NCI-H69 (cell line): ENCODE measurements around the gene SYN1.
"Not testable (repeated sequence)": the region's sequence is repeated elsewhere in the genome, so short reads cannot be mapped to it uniquely, and the experiment has no call there.

Experiments
- DNase-seq: peaks from one replicate; lab custom pipeline; 2025; lab: John Stamatoyannopoulos, UW

Gene SYN1

DNA sequence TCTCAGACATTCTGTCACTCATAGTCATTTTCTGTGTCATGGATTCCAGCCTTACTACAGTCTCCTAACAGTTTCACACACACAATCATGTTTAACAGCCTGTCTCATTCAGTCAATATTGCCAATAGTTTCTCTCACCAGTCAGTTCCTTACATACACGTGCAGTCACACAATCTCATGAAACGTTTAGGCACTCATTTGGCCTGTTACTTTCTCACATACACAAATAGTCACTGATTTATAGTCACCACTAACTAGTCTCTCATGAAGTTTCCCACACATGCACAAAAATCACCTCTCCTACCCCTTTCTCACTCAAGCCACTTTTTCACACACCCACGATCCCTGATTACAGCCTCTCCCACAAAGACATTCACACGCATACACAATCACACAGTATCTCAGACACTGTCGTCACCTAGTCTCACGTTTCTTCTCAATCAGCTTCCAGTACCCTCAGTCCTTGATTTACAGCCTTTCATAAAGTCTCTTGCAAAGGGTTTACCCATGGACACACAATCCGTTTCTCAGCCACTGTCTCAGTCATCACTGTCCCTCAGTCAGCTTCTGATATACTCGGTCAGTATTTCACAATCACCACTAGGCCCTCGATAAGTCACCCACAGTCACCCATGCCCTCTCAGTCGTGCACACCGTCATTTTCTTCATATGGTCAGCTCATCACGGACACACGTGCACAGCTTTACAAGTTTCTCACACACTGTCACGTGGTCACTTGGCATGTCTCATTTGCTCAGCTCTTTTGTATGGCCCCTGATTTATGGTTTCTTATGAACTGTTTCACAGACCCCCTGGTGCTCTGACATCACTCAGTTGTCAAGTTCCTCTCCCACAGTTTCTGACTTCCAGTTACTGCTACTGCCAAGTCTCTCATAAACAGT is 14.3 kb upstream of the SYN1 start:
- DNase-seq: no peak

DNA sequence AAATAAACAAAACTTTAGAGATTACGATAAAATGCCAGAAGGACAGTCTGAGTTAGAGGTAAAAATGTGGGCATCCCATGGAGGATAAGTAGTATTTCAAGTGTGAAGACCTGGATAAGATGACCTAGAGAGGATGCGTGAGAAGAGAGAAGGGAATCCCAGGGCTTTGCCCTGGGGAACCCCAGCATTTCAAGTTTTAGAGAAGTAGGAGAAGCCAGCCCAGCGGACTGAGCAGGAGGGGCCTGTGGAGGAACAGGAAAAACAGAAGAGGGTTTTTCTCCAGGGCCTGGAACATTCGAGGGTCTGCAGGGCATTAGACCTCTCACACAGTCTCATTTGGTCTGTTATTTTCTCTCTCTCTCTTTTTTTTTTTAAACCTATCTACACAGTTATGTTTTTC is 13.0 kb upstream of the SYN1 start:
- DNase-seq: no peak

DNA sequence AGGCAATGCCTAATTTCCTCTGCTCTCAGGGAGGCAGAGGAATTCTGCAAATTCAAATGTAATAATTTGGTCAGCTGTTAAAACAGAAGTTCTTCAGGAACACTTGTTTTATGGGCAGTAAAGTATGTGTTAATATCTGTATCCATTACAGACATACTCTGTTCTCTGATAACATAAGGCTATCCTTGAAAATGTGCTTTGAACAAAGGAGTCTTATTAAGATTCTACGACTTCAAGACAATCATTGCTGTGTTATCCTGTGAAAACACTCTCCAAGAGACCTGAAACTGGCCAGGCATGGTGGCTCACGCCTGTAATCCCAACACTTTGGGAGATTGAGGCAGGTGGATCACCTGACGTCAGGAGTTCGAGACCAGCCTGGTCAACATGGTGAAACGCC is 12.0 kb upstream of the SYN1 start:
- no peak for DNase-seq

DNA sequence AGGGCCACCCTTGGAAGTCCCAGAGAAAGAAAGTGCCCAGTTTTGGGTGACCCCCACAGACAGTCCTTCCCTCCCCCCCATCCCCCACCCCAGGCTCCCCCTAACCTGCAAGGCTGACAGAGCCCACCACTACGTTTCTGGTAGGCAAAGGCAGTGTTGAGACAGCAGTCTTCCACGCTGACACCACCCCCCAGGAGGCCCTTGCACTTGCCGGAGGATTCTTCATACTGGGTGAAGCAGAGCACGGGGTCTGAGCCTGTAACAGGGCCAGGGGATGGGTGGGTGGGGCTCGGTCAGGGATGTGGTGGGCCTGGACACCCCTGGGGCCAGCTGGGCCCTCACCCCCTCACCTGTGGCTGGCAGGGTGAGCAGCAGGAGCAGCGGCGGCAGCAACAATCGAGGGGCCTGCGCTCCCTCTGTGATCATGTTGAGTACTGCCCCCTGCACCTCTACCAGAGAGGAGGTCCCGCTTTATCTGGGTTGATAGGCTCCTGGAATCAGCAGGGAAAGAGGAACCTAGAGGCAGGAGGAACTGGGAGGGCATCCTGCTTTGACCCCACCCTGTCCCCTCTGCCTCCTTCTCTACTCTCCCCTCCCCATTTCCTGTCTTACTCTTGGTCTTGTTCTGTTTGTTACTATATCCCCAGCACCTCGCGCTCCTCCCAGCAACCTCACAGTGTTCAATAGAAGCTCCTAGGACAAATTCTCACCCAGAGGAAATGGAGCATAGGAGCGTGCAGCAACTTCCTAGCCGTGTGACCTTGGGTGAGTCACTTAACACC is 10.0 kb upstream of the SYN1 start, which contains the start of gene CFP:
CFP (minus strand) TSS at position 512 of the 782 bp plus-strand sequence; CDS start at position 426, 86 bp downstream.
- no peak for DNase-seq

DNA sequence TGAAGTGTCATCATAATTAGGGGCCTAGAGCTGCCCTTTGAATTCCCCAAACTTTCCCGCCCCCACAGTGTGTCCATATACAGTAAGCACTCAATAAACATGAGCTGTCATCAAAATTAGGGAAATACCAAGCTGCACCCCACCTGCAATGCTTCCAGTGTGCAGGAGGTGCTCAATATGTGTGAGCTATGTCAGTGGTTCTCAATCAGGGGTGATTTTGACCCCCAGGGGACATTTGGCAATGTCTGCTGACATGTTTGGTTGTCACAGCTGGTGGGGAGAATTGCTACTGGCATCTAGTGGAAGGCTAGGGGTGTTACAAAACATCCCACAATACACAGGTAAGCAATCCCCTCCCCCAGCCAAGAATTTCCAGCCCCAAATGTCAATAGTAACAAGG is 9.3 kb upstream of the SYN1 start:
- peak; percentile 26 for DNase-seq

DNA sequence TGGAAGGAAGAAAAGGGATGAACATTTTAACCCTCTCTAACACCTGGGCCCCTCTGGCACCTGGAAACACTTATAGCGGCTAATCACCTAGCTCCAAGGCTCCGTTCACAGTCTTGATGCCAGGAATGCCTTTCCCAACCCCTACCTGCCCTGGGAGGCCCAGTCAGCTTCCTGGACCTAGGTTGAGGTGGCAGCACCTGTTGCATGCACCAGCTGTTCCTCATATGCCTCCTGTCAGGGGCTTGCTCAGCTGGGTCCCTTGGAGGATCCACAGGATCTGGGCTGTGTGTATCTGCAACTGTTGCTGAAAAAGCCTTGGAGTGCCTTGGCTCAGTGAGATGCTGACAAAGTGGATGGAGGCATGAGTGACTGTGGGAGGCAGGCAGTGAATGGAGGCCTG is 5.7 kb upstream of the SYN1 start:
- peak; percentile 6 for DNase-seq

DNA sequence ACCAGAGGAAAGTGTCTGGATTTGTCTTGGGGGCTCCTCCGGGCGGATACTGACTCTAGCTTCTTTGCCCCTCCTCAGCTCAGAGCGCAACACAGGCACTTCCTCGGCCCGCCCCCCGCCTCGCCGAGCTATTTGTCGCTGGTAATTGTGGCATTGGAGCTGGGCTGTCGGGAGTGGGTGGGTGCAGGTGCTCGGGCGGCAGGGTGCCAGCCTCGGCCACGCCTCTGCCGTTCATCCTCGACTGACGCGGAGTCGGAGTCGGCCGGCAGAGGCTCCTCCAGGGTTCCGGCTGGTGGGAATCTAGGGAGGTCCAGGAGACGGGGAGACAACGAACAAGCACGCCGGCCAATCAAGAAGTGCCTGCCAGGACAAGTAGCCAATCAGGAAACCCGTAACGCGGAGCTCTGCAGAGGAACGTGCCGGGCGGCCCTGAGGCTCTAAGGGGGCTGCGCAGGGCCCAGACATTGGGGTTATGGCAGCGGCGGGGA is 3.9 kb upstream of the SYN1 start:
- peak; percentile 94 for DNase-seq

DNA sequence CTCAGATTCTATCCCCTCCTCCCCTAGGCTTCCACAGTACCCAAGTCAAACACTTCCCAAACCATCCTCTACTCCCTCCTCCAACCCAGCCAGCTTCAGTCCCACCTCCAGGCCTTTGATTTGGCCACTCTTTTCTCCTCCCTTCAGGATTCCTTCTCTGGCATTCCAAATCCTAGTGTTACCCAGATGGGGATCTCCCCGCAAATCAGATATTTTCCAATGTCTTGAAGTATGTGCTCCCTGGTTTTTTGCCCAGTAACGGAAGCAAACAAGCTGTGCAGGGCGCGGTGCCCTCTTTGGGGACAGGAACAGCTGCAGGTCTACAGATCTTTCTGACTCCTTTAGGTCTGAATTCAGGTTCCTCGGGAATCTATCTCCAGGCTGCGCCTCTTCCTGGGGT is 2.2 kb upstream of the SYN1 start:
- DNase-seq: no peak

DNA sequence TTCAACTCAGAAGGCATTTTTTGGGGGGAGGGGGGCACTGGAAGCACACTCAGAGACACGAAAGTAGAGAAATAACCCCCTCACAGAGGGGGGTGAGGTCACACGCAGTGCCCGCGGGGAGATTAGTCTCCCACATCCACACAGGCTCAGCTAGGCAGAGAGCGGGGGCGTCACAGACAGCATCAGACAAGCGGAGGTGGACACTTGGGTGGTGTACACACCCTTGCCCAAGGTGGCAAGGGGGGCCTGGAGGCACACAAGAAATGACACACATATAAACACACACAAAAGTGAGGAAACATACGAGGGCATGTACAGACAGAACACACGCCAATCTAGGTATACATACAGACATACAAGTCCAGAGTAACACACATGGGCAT is 637 bp upstream of the SYN1 start:
- DNase-seq: no peak

DNA sequence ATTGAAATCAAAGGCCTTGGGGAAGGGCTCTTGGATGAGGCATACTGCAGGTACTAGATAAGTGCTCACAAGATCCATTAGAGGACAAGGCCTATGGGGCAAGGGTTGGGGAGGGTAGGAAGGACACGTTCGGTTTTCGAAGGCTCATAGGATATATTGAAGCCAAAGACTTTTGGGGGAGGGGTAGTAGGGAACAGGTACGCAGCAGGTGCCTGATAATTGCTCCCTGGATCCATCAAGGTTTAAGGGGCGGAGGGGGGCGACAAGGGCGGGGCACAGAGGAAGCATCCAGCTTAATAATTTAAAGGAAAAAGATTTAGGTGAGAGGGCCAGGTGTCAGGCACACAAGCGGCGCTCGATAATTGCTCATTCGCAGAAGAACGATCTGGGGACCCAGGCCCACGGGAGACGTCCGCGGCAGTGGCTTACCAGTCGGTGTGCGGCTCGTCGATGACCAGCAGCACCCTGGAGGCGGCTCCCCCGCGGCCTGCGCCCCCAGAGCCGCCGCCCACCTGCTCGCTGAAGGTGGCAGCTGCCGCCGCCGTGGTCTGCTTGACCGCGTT is 653 bp downstream of the SYN1 start:
- DNase-seq: no peak

DNA sequence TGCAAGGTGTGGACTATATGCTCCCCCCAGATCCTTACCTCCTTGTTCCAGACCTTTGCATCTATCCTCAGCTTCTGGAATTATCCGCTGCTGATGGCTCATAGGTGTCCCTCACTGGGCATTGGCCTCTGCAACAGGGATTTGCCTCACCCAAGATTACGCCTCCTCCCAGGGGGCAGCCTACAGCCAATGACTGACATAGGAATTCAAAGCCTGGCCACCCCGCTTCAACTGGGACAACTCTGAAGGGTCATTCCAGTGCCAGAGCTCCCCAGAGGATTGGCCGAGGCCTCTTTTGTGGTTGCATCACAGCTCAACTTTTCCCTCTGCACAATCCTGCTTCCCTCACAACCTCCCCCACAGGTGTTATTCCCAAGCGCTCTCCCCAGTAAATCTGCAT is 5.0 kb downstream of the SYN1 start:
- DNase-seq: no peak

DNA sequence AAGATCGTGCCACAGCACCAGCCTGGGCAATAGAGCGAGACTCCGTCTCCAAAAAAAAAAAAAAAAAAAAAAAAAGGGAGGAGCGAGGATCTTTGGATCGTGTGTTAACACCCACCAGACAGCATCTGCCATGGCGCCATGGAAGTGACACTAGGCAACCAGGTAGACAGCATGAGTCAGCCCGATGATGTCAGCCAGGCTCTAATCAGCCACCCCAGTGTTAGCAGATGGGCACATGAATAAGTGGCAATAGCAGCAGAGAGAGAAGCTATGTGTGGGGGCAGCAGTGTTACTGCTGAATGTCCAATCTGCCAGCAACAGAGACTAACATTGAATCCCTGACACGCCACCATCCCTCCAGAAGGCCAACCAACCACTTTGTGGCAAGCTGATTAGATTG is 6.6 kb downstream of the SYN1 start:
- DNase-seq: peak; percentile 68

DNA sequence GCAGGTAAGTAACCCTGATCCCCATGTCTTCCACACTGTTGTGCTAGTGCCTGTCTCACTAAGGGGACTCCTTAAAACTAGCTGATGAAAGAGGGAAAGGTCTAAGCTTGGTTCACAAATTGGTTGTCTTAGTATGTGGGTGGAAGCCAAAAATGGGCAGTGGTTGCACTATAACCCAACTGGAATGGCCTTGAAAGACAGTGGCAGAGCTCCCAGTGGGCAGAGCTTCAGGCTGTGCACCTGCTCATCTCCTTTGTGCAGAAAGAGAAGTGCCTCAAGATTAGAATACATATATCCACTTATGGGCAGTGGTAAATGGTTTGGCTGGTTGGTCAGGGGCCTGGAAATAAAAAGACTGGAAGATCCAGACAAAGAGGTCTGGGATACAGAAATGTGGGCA is 7.2 kb downstream of the SYN1 start:
- DNase-seq: no peak

DNA sequence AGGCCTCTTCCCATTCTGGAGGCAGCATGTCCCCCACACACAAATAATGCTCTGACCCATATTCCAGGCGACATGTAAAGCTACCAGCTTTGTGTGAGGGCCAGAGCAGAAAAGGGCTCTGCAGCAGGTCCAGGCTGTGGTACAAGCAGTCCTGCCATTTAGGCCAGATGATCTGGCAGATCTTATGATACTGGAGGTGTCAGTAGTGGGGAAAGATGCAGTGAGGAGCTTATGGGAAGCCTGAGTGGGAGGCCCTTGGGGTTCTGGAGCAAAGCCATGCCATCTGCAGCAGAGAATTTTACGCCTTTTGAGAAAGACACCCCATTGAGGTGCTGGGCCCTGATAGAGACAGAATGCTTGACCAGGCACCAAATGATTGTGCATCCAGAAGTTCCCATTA is 7.7 kb downstream of the SYN1 start:
- no peak for DNase-seq

DNA sequence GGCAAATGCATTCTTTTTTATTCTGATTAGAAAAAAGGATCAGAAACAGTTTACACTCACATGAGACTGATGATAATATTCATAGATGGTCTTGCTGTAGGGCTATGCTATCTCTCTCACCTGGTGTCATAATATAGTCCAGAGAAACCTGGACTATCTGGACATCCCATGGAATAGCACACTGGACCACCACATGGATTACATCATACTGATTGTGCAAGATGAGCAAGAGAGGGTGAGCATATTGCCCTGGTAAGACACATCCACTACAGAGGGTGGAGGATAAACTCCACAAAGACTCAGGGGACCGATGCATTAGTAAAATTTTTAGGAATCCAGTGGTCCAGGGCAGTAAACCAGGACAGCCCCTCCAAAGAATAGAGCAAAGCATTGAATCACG is 8.2 kb downstream of the SYN1 start:
- DNase-seq: no peak

DNA sequence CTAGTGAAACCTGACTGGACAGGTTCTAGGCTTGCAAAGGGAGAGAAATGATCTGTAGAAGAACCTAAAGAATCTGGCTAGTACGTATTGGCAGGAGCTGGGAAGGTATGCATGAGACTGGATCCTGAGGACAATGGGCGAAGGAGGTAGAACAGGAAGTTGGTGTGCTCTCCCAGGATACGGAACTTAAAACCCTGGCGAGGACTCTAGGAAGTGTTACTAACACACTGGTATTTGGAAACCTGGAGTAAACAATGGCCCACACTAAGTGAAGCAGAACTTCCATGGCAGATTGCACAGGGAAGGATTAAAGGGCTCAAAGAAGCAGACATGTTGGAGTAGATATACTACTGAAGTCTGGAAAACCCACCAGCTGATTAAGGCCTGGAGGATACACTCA is 9.1 kb downstream of the SYN1 start:
- no peak for DNase-seq

DNA sequence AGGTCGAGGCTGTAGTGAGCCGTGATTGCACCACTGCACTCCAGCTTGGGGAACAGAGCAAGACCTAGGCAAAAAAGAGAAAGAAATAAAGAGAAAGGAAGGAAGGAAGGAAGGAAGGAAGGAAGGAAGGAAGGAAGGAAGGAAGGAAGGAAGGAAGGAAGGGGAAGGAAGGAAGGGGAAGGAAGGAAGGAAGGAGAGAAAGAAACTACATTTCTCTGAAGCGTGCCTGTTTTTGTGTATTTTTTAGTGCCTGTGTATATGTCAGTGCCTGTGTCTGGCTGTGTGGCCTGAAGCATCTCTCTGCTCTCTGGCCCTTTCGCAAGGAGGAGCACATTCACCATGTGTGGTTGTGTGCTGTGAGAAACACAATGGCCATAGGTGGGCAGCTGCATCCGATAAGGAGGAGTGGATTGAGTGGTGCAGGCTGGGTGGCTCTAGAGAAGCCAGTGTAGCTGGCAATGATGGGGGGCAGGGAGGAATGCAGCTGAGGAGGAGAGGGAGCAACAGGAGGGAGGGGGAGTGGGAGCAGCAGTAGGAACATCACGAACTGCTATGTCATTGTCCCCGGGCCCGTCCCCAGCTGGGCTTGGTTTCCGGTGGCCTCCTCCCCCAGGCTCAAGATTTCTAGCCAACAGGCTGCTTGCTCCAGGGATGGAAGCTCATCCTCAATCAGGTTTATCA is 11.4 kb downstream of the SYN1 start:
- DNase-seq: no peak

DNA sequence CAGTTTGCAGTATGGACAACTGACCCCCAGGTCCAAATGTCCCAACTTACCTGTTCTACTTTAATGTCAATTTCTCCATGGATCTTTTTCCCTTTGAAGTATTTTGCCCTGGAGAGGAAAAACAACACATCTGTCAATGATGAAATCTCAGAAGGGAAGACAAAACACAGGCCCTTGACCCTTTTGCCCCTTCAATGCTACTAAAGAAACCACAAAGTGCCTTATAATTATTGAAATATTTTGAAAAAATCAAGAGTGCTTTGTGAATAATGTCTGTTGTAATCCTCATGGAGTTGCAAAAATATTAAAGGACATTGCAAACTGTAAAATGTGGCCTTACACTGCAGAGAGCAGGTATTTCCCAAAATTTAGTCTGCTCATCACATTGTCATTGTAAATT is 12.6 kb downstream of the SYN1 start:
- DNase-seq: no peak

DNA sequence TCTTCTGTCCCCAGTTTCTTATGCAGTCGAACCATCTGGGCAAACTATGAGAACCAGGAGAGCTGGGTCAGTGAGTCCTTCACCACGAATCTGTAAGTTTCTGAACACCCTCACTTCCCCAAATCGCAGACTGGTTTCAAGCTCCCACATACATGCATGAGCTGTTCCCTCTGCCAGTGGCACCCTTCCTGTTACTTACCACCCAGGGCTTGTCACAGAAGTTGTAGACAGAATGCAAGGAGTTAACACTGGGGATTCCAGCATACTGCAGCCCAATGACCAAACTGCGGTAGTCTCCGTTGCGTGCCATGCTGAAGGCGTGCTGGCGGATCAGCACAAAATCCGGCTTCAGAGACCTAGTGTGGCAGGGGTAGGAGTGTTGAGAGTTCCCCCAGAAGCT is 14.6 kb downstream of the SYN1 start:
- no peak for DNase-seq

DNA sequence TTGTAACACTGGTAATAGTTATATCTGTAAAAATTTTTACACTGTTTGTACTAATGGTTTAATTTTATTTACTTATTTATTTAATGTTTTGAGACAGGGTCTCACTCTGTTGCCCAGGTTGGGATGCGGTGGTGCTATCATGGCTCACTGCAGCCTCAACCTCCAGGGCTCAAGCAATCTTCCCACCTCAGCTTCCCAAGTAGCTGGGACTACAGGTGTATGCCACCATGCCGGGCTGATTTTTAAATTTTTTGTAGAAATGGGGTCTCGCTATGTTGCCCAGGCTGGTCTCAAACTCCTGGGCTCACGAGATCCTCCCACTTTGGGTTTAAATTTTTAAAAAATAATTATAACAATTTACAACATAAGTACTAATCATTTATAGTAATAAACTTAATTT is 16.5 kb downstream of the SYN1 start:
- DNase-seq: not testable (repeated sequence)

DNA sequence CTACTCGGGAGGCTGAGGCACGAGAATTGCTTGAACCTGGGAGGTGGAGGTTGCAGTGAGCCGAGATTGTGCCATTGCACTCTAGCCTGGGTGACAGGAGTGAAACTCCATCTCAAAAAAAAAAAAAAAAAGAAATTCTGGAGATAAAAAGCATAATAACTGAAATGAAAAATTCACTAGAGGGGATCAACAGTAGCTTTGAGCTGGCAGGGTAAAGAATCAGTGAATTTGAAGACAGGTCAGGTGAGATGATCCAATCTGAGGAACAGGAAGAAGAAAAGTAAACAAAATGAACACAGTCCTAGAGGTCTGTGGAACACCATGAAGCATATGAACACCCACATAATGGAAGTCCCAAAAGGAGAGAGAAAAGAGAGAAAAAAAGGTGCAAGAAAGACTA is 22.4 kb downstream of the SYN1 start:
- no peak for DNase-seq

DNA sequence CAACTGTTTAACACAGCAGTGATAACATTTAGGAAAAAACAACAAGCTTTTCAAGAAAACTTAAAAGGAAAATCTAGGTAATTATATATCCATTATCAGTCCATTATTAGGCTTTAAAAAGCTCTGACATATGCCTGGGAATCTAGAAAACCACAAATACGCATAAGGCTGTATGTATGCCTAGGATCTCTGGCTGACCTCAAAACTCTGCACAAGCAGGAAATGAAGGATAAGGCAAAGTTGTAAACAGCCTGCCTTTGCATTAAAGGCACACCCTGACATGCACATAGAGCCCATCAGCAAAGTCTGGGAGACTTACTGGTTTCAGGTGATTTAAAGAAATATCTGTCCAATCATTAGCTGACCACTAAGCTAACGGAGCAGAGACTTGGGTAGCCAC is 23.4 kb downstream of the SYN1 start:
- DNase-seq: no peak
